ENCODE data around the gene XPOT.

Gene XPOT

GRCh38 chr12:64385468-64385867 is 18.7 kb upstream of the XPOT start:
- DNase-seq: no peak
- Histone ChIP-seq H3K4me3 (ENCODE audit: low read depth, low read length) (no peak overlapping the region), H3K27me3 (no peaks in the 10 kb centered on the region), H3K36me3 (no peaks in the 10 kb centered on the region), H3K9me3 (no peaks in the 10 kb centered on the region), H3K4me1 (no peaks in the 10 kb centered on the region)
- no peak for TF ChIP-seq CTCF (IDR thresholded peaks at IDR 0.05; ENCODE audit: low read depth, low read length)

- Histone ChIP-seq H3K36me3 (no peaks in the 10 kb centered on the region), H3K4me3 (ENCODE audit: low read depth, low read length) (no peak overlapping the region), H3K27me3 (no peaks in the 10 kb centered on the region), H3K4me1 (no peaks in the 10 kb centered on the region), H3K9me3 (no peaks in the 10 kb centered on the region)
- no peak for DNase-seq
- TF ChIP-seq CTCF (IDR thresholded peaks at IDR 0.05; ENCODE audit: low read depth, low read length): no peak
Observed at GRCh38 chr12:64387197-64387816, 16.9 kb upstream of the XPOT start.

GRCh38 chr12:64389154-64389553 is 15.0 kb upstream of the XPOT start:
- Histone ChIP-seq H3K4me1 (no peaks in the 10 kb centered on the region), H3K4me3 (ENCODE audit: low read depth, low read length) (no peak overlapping the region), H3K9me3 (no peaks in the 10 kb centered on the region), H3K27me3 (no peaks in the 10 kb centered on the region), H3K36me3 (no peaks in the 10 kb centered on the region)
- DNase-seq: no peak
- TF ChIP-seq CTCF (IDR thresholded peaks at IDR 0.05; ENCODE audit: low read depth, low read length): no peak

GRCh38 chr12:64390275-64390851 is 13.8 kb upstream of the XPOT start, which contains the start of gene C12orf56:
C12orf56 (minus strand) TSS chr12:64390758; CDS start chr12:64390565, 193 bp downstream.
- TF ChIP-seq CTCF (IDR thresholded peaks at IDR 0.05; ENCODE audit: low read depth, low read length): no peak
- Histone ChIP-seq H3K36me3 (no peaks in the 10 kb centered on the region), H3K9me3 (no peaks in the 10 kb centered on the region), H3K4me3 (ENCODE audit: low read depth, low read length) (no peak within 1 kb of the TSS), H3K27me3 (no peaks in the 10 kb centered on the region), H3K4me1 (no peaks in the 10 kb centered on the region; the same call in 1 of the 2 replicates)
- peak; percentile 9 for DNase-seq

- H3K4me3 ChIP-seq (ENCODE audit: low read depth, low read length): no peak overlapping the region
- DNase-seq: peak; percentile 14
- H3K9me3 ChIP-seq: no peaks in the 10 kb centered on the region
- no peaks in the 10 kb centered on the region for H3K36me3 ChIP-seq
- TF ChIP-seq CTCF (IDR thresholded peaks at IDR 0.05; ENCODE audit: low read depth, low read length): peak; percentile 40
- no peaks in the 10 kb centered on the region for H3K27me3 ChIP-seq
- no peaks in the 10 kb centered on the region; the same call in 1 of the 2 replicates for H3K4me1 ChIP-seq
Observed at GRCh38 chr12:64392221-64392620, 12.0 kb upstream of the XPOT start.

- DNase-seq: no peak
- no peaks in the 10 kb centered on the region for H3K9me3 ChIP-seq
- H3K36me3 ChIP-seq: no peaks in the 10 kb centered on the region
- H3K4me1 ChIP-seq: peaks cover 4% of the 10 kb centered on the region; the same call in 1 of the 2 replicates
- no peaks in the 10 kb centered on the region for H3K27me3 ChIP-seq
- no peak overlapping the region for H3K4me3 ChIP-seq (ENCODE audit: low read depth, low read length)
- TF ChIP-seq CTCF (IDR thresholded peaks at IDR 0.05; ENCODE audit: low read depth, low read length): no peak
Observed at GRCh38 chr12:64395739-64396138, 8.5 kb upstream of the XPOT start.

Data from BE2C (cell line).